ENCODE results near the gene LZTR1.
"Not testable (repeated sequence)": the region's sequence is repeated elsewhere in the genome, so short reads cannot be mapped to it uniquely, and the experiment has no call there.

The LZTR1 gene

DNA sequence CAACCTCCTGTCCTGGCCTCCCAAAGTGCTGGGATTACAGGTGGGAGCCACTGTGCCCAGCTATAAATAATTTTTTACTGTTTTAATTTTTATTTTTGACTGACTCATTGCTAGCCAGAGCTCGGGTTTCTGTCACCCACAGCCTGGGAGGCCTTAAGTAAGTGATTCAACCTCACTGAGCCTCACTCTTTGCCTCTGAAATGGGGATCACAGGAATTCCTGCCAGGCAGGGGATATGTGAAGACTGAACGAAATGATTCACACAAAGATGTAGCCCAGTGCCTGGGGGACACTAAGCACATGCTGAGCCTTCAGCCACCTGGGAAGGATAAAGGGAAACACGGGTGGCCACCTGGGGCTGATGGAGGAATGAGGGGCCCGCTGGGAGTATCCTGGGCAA is 59.8 kb downstream of the LZTR1 start:
- peak; percentile 81 for DNase-seq

DNA sequence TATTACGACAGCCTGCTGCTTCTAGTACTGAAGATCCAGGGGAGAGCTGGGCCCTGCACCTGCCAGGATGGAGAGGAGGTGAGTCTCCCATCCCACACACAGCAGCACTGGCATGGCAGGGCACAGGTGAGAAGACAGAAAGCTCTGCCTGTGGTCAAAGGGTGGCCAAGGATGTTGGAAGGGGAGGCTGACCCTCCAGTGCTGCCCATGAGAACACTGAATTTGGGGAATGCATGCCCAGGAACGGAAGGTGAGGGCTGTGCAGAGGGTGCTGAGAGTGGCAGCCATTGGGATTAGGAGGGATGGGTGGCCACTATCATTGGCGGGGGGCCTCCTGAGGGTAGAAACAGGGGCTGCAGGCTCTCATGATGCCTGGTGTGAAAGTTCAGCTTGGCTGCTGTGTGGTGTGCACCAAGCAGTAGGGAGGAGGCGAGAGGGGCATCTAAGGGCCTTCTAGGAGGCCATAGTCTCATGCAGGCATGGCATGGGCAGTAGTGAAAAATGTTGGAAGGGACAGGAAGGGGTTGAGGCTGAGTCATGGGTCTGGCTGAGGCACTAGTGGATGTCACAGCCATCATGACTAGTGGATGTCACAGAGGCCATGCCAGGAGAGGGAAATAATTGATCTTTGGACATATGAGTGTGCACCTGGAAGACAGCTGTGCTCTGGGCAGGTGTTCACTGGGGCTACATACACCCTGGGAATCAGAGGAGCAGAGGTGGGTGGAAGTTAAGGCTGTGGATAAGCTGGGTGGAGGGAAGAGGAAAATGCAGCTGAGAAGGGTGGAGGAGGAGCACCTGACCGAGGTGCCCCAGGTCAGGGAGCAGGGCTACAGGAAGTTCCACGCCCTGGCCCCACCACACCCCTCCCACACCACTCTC is 61.1 kb downstream of the LZTR1 start:
- no peak for DNase-seq

DNA sequence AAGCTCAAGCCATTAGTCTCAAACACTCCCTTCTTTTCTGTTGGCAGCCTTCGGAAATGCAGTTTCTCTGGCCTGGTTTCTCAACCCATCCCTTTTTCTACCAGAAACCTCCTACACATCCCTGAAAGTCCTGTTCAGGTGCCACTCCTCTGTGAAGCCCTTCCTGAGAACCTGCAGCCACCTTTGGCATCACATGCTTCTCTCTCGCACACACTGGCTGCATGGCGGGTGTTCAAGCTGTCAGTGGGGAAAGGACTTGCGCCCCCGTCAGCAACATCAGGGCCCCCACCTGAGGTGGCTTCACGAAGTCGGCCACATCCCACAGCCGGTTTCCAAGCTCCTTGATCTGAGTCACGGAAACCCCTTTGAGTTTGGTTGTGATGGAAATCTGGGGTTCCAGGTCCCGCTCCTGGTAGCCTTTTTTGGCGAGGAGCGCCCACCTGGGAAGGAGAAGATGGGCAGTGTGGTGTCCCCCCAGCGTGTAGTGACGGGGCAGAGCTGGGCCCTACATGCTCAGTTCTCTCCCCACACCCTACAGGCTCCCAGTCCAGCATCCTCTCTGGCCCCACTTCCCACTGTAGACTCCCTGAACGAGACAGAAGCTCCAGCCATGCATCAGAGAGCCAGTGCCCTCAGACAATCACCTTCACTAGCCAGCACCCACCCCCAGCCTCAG is 61.9 kb downstream of the LZTR1 start:
- no peak for DNase-seq

DNA sequence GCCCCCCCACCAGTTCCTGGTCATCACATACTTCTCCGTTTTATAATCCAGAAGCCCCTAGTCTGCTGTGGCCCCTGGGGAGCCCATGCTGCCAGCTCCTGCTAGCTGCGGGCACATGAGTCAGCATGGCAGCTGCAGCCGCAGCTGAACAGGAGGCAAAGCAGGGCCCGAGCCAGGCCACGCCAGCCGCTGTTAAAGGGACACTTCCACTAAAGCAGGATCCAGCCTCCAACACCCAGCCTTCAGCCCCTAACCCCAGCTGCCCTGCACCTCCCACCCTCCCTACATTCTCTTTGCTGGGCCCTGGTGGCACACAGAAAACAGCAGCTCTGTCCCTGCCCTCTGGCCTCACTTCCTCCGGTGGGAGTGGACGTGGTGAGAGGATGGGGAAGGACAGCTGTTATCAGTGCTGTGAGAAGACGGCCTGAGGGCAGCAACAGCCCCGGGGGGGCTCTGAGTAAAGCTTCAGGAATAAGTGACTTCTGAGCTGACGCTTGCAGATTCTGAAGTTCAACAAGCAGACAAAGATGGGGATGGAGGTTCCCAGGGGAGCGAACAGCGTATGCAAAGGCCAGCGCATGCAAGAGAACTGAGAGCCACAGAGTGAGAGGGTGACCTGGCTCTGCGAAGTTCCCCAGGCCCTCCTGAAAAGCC is 63.0 kb downstream of the LZTR1 start:
- peak; percentile 78 for DNase-seq

DNA sequence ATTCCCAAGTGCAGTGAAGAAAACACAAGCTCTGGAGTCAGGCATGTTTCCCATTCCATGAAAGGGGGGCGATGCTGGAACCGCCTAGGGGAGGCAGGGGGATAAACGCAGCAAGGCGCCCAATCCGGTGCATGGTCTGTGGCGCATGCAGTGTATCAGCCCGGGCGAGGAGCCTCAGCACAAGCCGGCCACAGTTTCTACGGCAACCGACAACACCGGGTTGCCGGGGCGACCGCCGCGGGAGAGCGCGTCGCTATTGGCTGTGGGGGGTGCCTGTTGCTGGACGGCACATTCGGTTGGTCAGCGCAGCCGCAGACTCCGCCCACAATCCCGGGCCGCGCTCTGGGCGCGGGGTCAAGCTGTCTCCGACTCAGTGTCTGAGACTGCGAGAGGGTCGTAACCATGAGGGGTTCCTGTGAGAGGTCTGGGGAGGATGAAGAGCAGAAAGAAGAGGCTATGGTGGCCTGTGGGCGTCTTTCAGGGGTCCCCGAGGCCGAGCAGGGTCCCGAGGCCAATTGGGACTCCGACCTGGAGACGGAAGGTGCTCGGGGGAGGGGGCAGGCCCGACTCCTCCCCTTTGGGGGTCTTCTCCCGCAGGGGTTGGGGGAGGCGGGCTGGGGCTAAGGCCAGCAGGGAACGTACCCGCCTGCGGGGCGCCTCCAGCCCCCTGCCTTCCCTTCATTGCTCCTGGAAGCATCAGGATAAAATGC is 63.6 kb downstream of the LZTR1 start, which contains the start of gene LRRC74B:
Gene LRRC74B, plus strand, starts transcription at position 362 of the 710 bp plus-strand sequence. Its CDS starts 41 bp downstream, at position 403.
- DNase-seq, result peak; percentile 92

DNA sequence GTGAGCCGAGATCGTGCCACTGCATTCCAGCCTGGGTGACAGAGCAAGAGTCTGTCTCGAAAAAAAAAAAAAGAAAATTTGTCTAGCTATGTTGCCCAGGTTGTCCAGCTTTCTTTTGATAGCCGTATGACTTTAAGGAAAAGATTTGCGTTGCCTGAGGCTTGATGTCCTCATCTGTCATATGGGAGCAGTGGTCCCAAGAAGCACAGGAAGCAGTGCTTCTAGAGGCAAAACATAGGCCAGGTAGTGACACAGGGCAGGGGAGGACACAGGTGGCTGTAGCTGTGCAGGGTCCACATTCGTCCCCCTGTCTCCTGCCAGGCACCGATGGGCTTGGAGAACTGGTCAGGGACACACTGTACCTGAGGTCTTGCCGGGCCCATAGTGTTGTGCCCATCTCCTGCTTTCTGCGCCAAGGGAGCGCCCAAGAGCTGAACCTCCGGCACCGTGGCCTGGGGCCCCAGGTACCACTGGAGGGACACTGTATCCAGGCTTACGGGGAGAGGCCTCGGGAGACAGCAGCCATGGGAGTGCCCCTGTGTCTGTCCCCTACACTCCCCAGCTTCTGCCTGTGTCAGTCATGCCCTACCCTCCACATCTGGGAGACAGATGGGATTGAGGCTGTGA is 65.1 kb downstream of the LZTR1 start:
- DNase-seq, result no peak

DNA sequence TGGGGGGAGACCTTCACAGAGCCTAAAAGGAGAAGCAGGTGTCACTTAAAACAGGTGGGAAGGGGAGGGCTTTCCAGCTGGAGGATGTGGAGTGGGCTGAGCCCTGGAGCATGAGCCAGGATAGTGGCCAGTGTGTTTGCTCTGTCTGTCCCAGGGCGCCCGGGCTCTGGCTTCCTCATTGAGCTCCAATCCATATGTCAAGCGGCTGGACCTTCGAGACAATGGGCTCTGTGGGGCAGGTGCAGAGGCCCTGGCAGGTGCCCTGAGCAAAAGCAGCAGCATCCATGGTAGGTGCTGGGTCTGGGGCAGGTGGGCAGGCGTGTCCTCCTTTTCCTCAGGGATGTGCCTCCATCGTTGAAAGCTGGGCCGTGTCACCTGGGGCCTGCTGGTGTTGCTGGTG is 65.6 kb downstream of the LZTR1 start:
- DNase-seq, result no peak

DNA sequence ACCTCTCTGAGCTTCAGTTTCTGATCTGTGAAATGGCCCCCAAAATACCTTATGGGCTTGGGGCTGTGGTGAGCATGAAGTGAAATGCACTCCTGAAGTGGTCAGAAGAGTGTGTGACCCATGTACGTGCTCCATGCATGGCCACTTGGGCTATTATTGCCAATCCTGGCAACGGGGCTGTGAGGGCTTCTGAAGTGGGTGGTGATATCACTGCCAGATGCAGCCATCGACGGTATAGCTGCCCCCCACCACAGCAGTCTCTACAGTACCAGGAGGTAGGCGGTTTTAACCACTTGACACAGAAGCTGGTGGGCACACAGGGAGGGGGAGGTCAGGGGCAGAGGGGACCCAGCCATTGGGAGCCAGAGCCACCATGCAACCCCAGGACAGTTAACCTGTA is 66.4 kb downstream of the LZTR1 start:
- not testable (repeated sequence) for DNase-seq

All from fibroblast of skin of right biceps (primary cell).